ENCODE results near the gene TMEM117.
A peak's percentile ranks its signal among the peaks of the same experiment; 100 is the strongest.
"Not testable (repeated sequence)": the region's sequence is repeated elsewhere in the genome, so short reads cannot be mapped to it uniquely, and the experiment has no call there.

The TMEM117 gene

GRCh38 chr12:44331269-44331668, 495.4 kb downstream of the TMEM117 start:
- DNase-seq = peak; percentile 6

- DNase-seq = no peak
Measured at GRCh38 chr12:44334347-44334746, 498.5 kb downstream of the TMEM117 start.

DNA sequence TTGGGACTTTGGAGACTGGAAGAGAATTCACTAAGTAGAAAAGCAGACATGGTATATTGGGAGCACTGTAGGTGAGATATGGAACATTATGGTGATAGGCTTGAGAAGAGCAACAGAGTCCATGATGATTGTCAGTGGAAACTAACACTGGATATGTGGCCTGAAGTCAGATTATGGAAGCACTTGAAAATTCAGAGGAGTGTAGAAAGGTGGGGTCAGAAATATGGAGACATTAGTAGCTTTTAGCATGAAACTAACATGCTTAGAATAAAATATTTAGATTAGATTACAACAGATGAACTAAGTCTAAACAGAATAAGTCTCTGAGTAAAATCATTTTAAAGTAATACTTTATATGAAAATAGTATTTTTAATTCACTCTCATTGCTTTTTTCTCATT, 499.1 kb downstream of the TMEM117 start:
- DNase-seq = no peak

DNA sequence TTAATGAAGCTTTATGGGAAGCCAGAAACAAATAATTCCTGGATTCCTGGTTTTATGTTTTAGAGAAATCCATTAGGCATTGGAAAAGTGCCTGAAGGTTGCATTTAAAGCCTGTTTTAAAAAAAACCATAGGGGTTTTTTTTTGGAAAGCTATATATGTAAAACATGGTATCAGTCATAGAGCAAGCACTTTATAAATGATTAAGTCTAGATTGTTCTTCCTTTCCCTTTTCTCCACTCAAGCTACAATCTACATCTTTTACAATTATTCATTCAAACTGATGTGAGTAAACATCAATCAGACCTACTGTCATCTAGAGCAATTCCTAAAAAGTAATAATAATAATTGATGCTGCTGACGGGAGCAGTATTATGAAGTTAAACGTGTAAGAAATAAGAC, 500.7 kb downstream of the TMEM117 start:
- DNase-seq = no peak

DNA sequence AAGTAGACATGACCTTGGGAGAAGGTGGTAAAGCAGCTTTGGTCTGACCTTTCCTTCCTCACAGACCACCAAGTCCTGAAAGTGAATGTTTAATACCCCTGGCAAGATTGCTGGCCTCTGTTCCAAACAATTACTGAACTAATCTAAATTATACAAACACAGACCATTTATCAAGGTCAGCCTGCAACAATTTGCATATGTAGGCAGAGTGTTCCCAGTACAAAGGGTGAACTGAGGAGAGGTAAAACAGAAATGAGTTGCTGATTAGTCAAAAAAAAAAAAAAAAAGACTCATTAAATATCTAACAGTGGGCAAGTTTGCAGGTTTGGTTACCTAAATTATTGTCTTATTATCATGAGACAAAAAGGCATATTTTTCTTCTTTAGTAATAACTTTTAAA, 506.5 kb downstream of the TMEM117 start:
- DNase-seq = no peak

DNA sequence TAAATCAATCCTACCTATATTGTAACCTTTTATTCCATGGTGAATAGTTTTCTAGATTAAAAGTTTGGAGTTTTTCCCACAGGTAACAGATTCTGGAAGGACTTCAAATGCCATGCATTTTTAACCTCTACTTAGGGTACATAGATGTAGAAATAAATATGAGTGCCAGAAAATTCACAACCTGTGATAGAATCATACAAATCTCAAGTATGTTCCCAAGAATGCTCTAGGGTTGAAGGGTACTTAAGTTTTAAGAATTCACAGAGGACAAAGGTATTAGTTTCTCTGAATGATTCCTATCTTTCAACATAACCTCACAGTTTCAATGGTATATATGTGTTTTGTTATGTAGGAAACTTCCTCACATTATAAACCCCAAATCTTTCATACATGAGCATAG, 511.3 kb downstream of the TMEM117 start:
- no peak for DNase-seq

DNA sequence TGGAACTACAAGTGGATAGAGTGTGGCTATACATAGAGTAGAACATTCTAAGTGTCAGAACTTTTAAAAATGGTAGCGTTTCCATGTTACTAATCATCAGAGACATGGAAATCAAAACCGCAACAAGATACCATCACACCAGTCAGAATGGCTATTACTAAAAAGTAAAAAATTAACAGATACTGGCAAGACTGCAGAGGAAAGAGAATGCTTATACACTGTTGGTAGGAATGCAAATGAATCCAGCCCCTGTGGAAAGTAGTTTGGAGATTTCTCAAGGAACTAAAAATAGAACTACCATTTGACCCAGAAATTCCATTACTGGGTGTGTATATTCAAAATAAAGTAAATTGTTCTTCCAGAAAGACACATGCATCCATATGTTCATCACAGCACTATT, 521.6 kb downstream of the TMEM117 start:
- no peak for DNase-seq

DNA sequence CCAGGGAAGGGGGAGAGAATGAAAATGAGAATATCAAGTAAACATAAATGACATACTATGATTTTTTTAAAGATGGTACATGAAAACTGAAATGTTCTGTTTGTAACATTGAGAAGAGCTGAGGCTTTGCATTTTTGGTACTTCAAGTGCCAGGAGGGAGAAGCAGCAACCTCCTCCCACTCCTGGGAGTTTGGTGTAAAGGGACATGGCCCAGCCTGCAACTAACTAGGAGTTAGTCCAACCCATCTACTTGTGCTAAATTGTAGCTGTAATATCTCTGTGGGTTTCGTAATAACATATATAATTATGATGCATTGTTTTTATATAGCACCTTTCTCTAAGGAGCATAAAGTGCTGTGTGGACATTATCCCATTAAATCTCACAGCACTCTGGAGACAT, 522.8 kb downstream of the TMEM117 start:
- no peak for DNase-seq

- DNase-seq = no peak
Measured at GRCh38 chr12:44362947-44363346, 527.1 kb downstream of the TMEM117 start.

DNA sequence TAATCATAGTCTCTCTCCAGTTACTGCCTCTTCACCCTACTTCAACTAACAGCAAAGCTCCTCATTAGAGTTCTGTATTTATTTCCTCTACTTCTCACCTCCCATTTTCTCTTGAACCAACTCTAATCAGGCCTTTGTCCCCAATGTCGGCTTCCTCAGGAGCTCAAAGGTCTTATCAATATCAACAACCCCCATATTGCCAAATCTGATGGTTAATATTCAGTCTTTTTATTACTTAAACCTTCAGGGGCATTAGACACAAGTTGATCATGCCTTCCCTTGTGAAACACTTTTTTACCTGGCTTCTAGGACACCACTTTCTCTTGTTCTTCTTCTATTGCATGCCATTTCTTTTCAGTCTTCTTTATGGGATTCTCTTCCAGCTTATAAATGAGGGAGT, 531.3 kb downstream of the TMEM117 start:
- no peak for DNase-seq

DNA sequence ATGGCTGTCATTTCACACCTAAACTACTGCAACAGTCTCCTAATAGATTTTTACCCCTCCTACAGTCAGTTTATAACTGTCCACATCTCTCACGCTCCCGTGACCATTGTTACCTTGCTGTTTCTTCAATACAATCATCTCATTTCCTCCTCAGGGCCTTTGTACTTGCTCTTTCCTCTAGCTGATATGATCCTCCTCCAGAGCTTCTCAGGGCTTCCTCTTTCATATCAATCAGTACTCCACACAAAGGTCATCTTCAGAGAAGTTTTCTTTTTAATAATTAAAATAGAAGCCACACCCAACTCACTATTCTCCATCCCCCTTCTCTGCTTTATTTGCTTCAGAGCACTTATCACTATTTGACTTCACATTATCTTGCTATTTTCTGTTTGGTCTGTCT, 532.0 kb downstream of the TMEM117 start:
- DNase-seq = no peak

DNA sequence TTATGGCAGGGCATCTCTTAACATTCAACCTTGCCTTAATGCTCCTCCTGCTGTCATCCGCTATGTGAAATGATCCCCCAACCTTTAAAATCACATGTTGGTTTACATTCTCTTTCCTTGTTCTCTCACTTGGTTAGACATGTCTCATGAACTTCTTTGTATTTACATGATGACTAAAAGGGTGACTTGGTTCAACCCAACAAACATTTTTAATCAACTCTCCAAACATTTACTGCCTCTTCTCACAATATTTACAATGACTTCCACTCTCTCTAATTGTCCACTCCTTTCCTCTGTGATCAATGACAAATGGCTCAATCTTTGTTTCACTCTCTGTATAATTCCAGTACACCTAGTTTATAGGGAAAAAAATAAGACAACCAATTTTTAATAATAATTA, 534.1 kb downstream of the TMEM117 start:
- no peak for DNase-seq

DNA sequence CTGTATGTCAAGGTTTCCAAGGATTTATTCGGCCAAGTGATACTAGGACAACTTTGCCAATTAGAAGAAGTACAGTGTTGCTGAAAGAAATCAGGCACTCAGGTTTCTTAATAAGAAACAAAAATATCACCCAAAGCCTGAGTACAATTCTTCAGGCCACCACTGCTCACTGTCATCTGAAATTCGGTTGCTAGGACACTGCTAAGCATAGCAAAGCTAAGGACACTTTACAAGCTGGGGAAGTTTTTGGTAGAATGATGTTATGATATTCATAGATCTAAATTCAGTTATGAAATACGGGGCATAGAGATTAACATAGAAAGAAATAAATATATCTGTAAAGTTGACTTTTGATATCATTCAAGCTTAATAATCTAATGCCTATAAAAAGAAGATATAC, 535.1 kb downstream of the TMEM117 start:
- no peak for DNase-seq

- no peak for DNase-seq
Measured at GRCh38 chr12:44372259-44372658, 536.4 kb downstream of the TMEM117 start.

- no peak for DNase-seq
Measured at GRCh38 chr12:44375694-44376093, 539.8 kb downstream of the TMEM117 start.

GRCh38 chr12:44377443-44378187, 541.7 kb downstream of the TMEM117 start:
- no peak for DNase-seq

DNA sequence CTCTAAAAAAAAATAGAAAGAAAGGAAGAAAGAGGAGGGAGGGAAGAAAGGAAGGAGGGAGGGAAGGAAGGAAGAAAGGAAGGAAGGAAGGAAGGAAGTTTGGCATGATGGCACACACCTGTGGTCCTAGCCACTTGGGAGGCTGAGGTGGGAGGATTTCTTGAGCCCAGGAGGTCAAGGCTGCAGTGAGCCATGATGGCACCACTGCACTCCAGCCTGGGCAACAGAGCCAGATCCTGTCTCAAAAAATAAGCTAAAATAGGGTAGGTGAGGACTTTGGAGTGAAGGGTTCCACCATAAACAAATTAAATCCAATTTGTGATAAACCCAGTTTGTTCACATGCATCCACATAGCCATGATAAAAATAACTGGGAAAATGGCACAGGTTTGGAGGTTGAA, 543.2 kb downstream of the TMEM117 start:
- not testable (repeated sequence) for DNase-seq

DNA sequence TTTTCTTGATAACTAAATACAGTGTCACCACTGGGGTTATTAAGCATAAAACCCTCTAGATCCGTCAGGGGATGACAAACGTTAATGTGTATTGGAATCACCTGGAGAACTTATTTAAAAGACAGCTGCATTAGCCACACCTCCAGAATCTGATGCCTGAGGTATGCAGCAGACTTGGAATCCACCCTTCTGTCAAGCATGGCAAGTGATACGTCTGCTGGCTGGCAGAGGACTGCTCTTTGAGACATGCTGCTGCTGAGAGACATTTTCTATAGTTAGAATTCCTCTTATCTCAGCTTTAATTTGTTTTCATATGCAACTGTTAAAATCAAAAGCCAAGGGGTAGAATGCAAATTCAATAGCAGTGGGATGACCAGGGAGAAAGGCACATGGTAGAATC, 544.0 kb downstream of the TMEM117 start:
- DNase-seq = no peak

DNA sequence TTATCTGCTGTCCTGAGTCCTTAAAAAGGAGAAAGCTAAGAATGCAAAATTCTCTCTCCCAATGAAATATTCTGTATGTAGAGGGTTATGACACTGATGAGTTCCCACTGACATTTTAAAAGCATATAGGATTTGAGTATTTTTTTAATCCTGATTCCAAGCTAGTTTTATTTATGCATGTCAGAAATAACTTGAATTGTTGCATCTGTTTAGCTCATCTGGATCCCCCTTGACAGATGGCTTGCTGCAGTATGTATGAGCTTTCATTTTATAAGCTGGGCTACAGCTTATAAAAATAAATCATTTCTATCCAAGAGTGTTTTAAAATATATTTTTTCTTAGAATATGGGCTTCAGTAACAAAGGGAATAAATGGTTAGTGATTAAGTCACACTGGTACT, 545.0 kb downstream of the TMEM117 start:
- no peak for DNase-seq

GRCh38 chr12:44381341-44381740, 545.5 kb downstream of the TMEM117 start:
- DNase-seq = no peak

- DNase-seq = no peak
Measured at GRCh38 chr12:44384136-44384535, 548.3 kb downstream of the TMEM117 start.

DNA sequence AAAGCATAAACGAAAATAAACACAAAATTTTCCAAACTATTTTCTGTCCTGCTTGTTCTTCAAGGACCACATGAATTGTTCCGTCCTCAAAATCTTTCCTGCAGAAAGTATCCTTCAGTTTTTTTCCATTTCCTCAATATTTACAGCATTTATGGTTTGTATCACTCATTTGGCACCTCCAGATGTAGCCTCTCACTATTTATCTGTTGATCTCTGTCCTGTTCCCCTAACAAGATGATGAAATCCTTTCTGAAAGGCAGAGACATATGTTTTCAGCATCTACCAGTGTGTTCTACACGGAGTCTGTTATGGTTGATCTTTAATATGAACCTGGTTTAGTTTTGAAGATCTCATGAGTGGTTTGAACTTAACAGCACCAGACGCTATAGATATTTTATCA, 550.1 kb downstream of the TMEM117 start:
- DNase-seq = peak; percentile 21

GRCh38 chr12:44387581-44387980, 551.7 kb downstream of the TMEM117 start:
- DNase-seq = no peak

GRCh38 chr12:44389038-44389437, 553.2 kb downstream of the TMEM117 start:
- DNase-seq = no peak

DNA sequence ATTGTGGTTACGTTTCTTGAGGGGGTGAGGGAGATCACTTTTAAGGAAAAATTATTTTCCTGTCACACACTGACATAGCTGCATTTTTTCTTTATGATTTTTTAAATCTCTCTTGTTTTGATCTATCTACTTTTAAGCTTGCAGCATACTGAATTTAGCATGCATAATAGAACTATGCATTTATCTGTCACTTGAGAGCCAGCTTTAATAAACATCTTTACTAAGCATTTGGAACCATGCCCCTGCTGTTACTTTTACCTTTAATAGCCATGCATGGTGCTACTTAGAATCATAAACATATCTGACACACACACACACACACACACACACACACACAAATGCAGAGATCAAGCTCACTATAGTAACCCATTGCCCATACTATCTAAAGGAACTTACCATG, 554.0 kb downstream of the TMEM117 start:
- DNase-seq = no peak
